Activated CD8-positive, alpha-beta T cell treated with anti-CD3 and anti-CD28 coated beads, Interleukin-2, amount 10 ng/mL, durations not matched to agents 7 days and 5 days (primary cell): ENCODE data around the gene MRPL19. TPM values are rescaled to one million over a fixed set of nuclear protein-coding genes. Genes with fewer than 3 reads are reported as not detected.

Experiments
- ATAC-seq: fragments of 150-1000 bp; cut with Tn5 transposase; one replicate; pipeline ENCODE4 v1.10.0; 2021; ENCODE audit warnings: moderate library complexity
- CTCF ChIA-PET: fragments of 350-600 bp; sonication (Branson Sonifier 250); formaldehyde crosslinking; loops from one replicate; lab custom pipeline; 2021; ENCODE audit warnings: antibody characterized with exemption; lab: Charles Lee
- POLR2A ChIA-PET: fragments of 350-600 bp; sonication (Branson Sonifier 250); formaldehyde crosslinking; loops from one replicate; lab custom pipeline; 2021; ENCODE audit warnings: antibody characterized with exemption; lab: Charles Lee
- DNase-seq: peaks from one replicate; pipeline ENCODE4 v3.0.0-alpha.2; 2020
- H3K27ac Mint-ChIP-seq: one replicate; pipeline ENCODE4 v1.8.0; 2021; ENCODE audit warnings: mild to moderate bottlenecking, mixed read lengths
- H3K27me3 Mint-ChIP-seq: one replicate; pipeline ENCODE4 v1.8.0; 2021; ENCODE audit warnings: low read depth, mixed read lengths
- H3K36me3 Mint-ChIP-seq: one replicate; pipeline ENCODE4 v1.8.0; 2021; ENCODE audit warnings: low read depth, mixed read lengths
- H3K4me1 Mint-ChIP-seq: one replicate; pipeline ENCODE4 v1.8.0; 2021; ENCODE audit warnings: low read depth, mixed read lengths
- H3K4me3 Mint-ChIP-seq: one replicate; pipeline ENCODE4 v1.8.0; 2021; ENCODE audit warnings: mild to moderate bottlenecking, mixed read lengths
- H3K9me3 Mint-ChIP-seq: one replicate; pipeline ENCODE4 v1.8.0; 2022; ENCODE audit warnings: mixed read lengths; ENCODE audit not compliant: insufficient read depth
- total RNA-seq, 2 experiments: library from RNA; stranded (reverse); gene quantifications; one replicate each; pipeline ENCODE4 v1.2.3, GENCODE V29; 2021

MRPL19 gene
- total RNA-seq, 2 experiments from 2014 or later = 39.5 to 42.4 TPM

- H3K27ac Mint-ChIP-seq = no peak overlapping the region
- H3K4me3 Mint-ChIP-seq = no peak overlapping the region
- no peaks in the 10 kb centered on the region for H3K36me3 Mint-ChIP-seq
- no peak for DNase-seq
- H3K4me1 Mint-ChIP-seq = peaks cover 4% of the 10 kb centered on the region
- peaks cover 34% of the 10 kb centered on the region for H3K27me3 Mint-ChIP-seq
- CTCF ChIA-PET = interaction anchor here (3.1 kb wide), 1 partner anchor 142 kb away, joined by 18 read pairs; no protein-coding TSS in a partner anchor
- ATAC-seq = no peak
- POLR2A ChIA-PET = no interaction called here
- no peaks in the 10 kb centered on the region for H3K9me3 Mint-ChIP-seq
Observed at GRCh38 chr2:75607400-75607798, 39.2 kb upstream of the MRPL19 start.

- Mint-ChIP-seq H3K4me3 (no peak overlapping the region), H3K27me3 (peaks cover 33% of the 10 kb centered on the region), H3K27ac (no peak overlapping the region), H3K4me1 (peaks cover 4% of the 10 kb centered on the region), H3K36me3 (no peaks in the 10 kb centered on the region), H3K9me3 (no peaks in the 10 kb centered on the region)
- POLR2A ChIA-PET = no interaction called here
- DNase-seq (no peak), ATAC-seq (no peak)
- CTCF ChIA-PET = interaction anchor here (0.9 to 3.2 kb wide), 11 partner anchors 12 to 409 kb away, joined by 3 to 18 read pairs (median 4); partner anchors contain the start of gene TACR1
Observed at GRCh38 chr2:75607988-75608683, 38.4 kb upstream of the MRPL19 start.

- Mint-ChIP-seq H3K27ac (no peak overlapping the region), H3K36me3 (no peaks in the 10 kb centered on the region), H3K4me1 (peaks cover 4% of the 10 kb centered on the region), H3K27me3 (peaks cover 30% of the 10 kb centered on the region), H3K9me3 (no peaks in the 10 kb centered on the region), H3K4me3 (no peak overlapping the region)
- ChIA-PET CTCF (interaction anchor here (0.9 to 3.2 kb wide), 14 partner anchors 12 to 410 kb away, joined by 3 to 18 read pairs (median 4); partner anchors contain the start of gene TACR1), POLR2A (no interaction called here)
- DNase-seq (peak; percentile 58), ATAC-seq (peak; percentile 84)
Observed at GRCh38 chr2:75608684-75609333, 37.8 kb upstream of the MRPL19 start.

GRCh38 chr2:75609334-75609689 lies 37.3 kb upstream of the MRPL19 start:
- no peak overlapping the region for H3K4me3 Mint-ChIP-seq
- ATAC-seq (no peak), DNase-seq (no peak)
- H3K4me1 Mint-ChIP-seq = peaks cover 4% of the 10 kb centered on the region
- no peaks in the 10 kb centered on the region for H3K9me3 Mint-ChIP-seq
- H3K27me3 Mint-ChIP-seq = peaks cover 30% of the 10 kb centered on the region
- no peaks in the 10 kb centered on the region for H3K36me3 Mint-ChIP-seq
- POLR2A ChIA-PET = no interaction called here
- CTCF ChIA-PET = interaction anchor here (1.0 to 3.2 kb wide), 8 partner anchors 11 to 144 kb away, joined by 3 to 18 read pairs (median 4); no protein-coding TSS in a partner anchor
- H3K27ac Mint-ChIP-seq = no peak overlapping the region

GRCh38 chr2:75609937-75610508 lies 36.6 kb upstream of the MRPL19 start:
- H3K4me1 Mint-ChIP-seq = peaks cover 4% of the 10 kb centered on the region
- no peak for DNase-seq
- no peak overlapping the region for H3K27ac Mint-ChIP-seq
- H3K36me3 Mint-ChIP-seq = no peaks in the 10 kb centered on the region
- no peaks in the 10 kb centered on the region for H3K9me3 Mint-ChIP-seq
- ChIA-PET CTCF (interaction anchor here (0.6 to 3.2 kb wide), 9 partner anchors 11 to 544 kb away, joined by 3 to 18 read pairs (median 3); no protein-coding TSS in a partner anchor), POLR2A (no interaction called here)
- peaks cover 27% of the 10 kb centered on the region for H3K27me3 Mint-ChIP-seq
- no peak for ATAC-seq
- H3K4me3 Mint-ChIP-seq = no peak overlapping the region

GRCh38 chr2:75610671-75611070 lies 35.9 kb upstream of the MRPL19 start:
- H3K27ac Mint-ChIP-seq = no peak overlapping the region
- no peaks in the 10 kb centered on the region for H3K9me3 Mint-ChIP-seq
- no peak for DNase-seq
- CTCF ChIA-PET = interaction anchor here (0.6 to 3.2 kb wide), 7 partner anchors 10 to 545 kb away, joined by 3 to 18 read pairs (median 3); no protein-coding TSS in a partner anchor
- H3K4me1 Mint-ChIP-seq = peaks cover 4% of the 10 kb centered on the region
- peaks cover 27% of the 10 kb centered on the region for H3K27me3 Mint-ChIP-seq
- H3K36me3 Mint-ChIP-seq = no peaks in the 10 kb centered on the region
- no peak for ATAC-seq
- POLR2A ChIA-PET = no interaction called here
- H3K4me3 Mint-ChIP-seq = no peak overlapping the region

- ChIA-PET CTCF (no interaction called here), POLR2A (no interaction called here)
Observed at GRCh38 chr2:75612108-75612861, 34.3 kb upstream of the MRPL19 start.

GRCh38 chr2:75612862-75613243 lies 33.7 kb upstream of the MRPL19 start:
- ATAC-seq (no peak), DNase-seq (no peak)
- H3K4me1 Mint-ChIP-seq = peaks cover 4% of the 10 kb centered on the region
- no peaks in the 10 kb centered on the region for H3K36me3 Mint-ChIP-seq
- no peak overlapping the region for H3K4me3 Mint-ChIP-seq
- H3K9me3 Mint-ChIP-seq = no peaks in the 10 kb centered on the region
- POLR2A ChIA-PET = no interaction called here
- CTCF ChIA-PET = no interaction called here
- no peak overlapping the region for H3K27ac Mint-ChIP-seq
- H3K27me3 Mint-ChIP-seq = peaks cover 17% of the 10 kb centered on the region

More at GRCh38 chr2:75612108-75612861, 34.3 kb upstream of the MRPL19 start:
- no peaks in the 10 kb centered on the region for H3K36me3 Mint-ChIP-seq
- no peak overlapping the region for H3K4me3 Mint-ChIP-seq
- peaks cover 4% of the 10 kb centered on the region for H3K4me1 Mint-ChIP-seq
- H3K9me3 Mint-ChIP-seq = no peaks in the 10 kb centered on the region
- DNase-seq = no peak
- no peak for ATAC-seq
- H3K27ac Mint-ChIP-seq = no peak overlapping the region
- peaks cover 19% of the 10 kb centered on the region for H3K27me3 Mint-ChIP-seq

GRCh38 chr2:75614162-75614651 lies 32.4 kb upstream of the MRPL19 start:
- Mint-ChIP-seq H3K36me3 (no peaks in the 10 kb centered on the region), H3K4me3 (no peak overlapping the region), H3K4me1 (no peaks in the 10 kb centered on the region), H3K27me3 (peaks cover 16% of the 10 kb centered on the region), H3K9me3 (no peaks in the 10 kb centered on the region), H3K27ac (no peak overlapping the region)
- CTCF ChIA-PET = no interaction called here
- POLR2A ChIA-PET = no interaction called here
- ATAC-seq = no peak
- no peak for DNase-seq

- H3K27me3 Mint-ChIP-seq = peaks cover 13% of the 10 kb centered on the region
- ATAC-seq (no peak), DNase-seq (no peak)
- H3K36me3 Mint-ChIP-seq = no peaks in the 10 kb centered on the region
- H3K9me3 Mint-ChIP-seq = no peaks in the 10 kb centered on the region
- H3K4me1 Mint-ChIP-seq = no peaks in the 10 kb centered on the region
- H3K4me3 Mint-ChIP-seq = no peak overlapping the region
- ChIA-PET POLR2A (no interaction called here), CTCF (interaction anchor here (1.6 kb wide), 1 partner anchor 12 kb away, joined by 7 read pairs; no protein-coding TSS in a partner anchor)
- no peak overlapping the region for H3K27ac Mint-ChIP-seq
Observed at GRCh38 chr2:75616406-75616805, 30.2 kb upstream of the MRPL19 start.

- Mint-ChIP-seq H3K27me3 (peaks cover 10% of the 10 kb centered on the region), H3K4me1 (no peaks in the 10 kb centered on the region), H3K9me3 (no peaks in the 10 kb centered on the region), H3K36me3 (no peaks in the 10 kb centered on the region), H3K4me3 (no peak overlapping the region), H3K27ac (no peak overlapping the region)
- ChIA-PET CTCF (interaction anchor here (1.6 kb wide), 1 partner anchor 11 kb away, joined by 7 read pairs; no protein-coding TSS in a partner anchor), POLR2A (no interaction called here)
- no peak for ATAC-seq
- no peak for DNase-seq
Observed at GRCh38 chr2:75616933-75617332, 29.6 kb upstream of the MRPL19 start.
